ENCODE measurements around the gene C9orf85. TPM values are rescaled to one million over a fixed set of nuclear protein-coding genes. Genes with fewer than 3 reads are reported as not detected.

The C9orf85 gene
- total and polyA plus RNA-seq, 9 of the 15 experiments (the other 6 are each of a cell fraction or from before 2014, with no cell fraction given), result 6.7 to 17.6 (median 13.0) TPM

GRCh38 chr9:71909887-71910649 is 1.4 kb upstream of the C9orf85 start (continued):
- TF ChIP-seq E2F6 (IDR thresholded peaks at IDR 0.05; ENCODE audit: borderline replicate concordance in 1 of 2, extremely low read depth in 1 of 2, insufficient read depth in 1 of 2, insufficient read length in 1 of 2, low read depth in 1 of 2, low read length in 1 of 2, poor library complexity in 1 of 2, severe bottlenecking in 1 of 2), result peak in 1 of 2 experiments; percentile 22
- no peak for TF ChIP-seq LARP7 (IDR thresholded peaks at IDR 0.05)
- no peak for TF ChIP-seq POU5F1 (IDR thresholded peaks at IDR 0.05; ENCODE audit: borderline replicate concordance, low read depth, low read length, partially characterized antibody)
- no peak for TF ChIP-seq PML (IDR thresholded peaks at IDR 0.05; ENCODE audit: low read length)
- TF ChIP-seq ZNF436 (CRISPR knock-in tag; IDR thresholded peaks at IDR 0.05), result no peak
- TF ChIP-seq SMARCA4 (IDR thresholded peaks at IDR 0.05), result 0 out of 2 replicates have a peak, but pooled peaks have one; percentile 30
- no peak for TF ChIP-seq ETV1 (tag; conservative IDR thresholded peaks at IDR 0.05; ENCODE audit: low read depth)
- no peak for TF ChIP-seq RERE (CRISPR knock-in tag; IDR thresholded peaks at IDR 0.05; ENCODE audit: borderline replicate concordance)
- TF ChIP-seq GMEB1 (CRISPR knock-in tag; IDR thresholded peaks at IDR 0.05), result no peak
- TF ChIP-seq HNRNPK (IDR thresholded peaks at IDR 0.05; ENCODE audit: low read depth, low read length, poor library complexity, severe bottlenecking), result no peak
- no peak for TF ChIP-seq MITF (IDR thresholded peaks at IDR 0.05)
- TF ChIP-seq CHD1 (IDR thresholded peaks at IDR 0.05; ENCODE audit: low read length), result peak; percentile 8
- no peak for TF ChIP-seq EGR1 (conservative IDR thresholded peaks at IDR 0.05)
